NCI-H2029 (cell line): ENCODE results near the gene MED26.

Experiments used
- DNase-seq: peaks from one replicate; lab custom pipeline; 2025; lab: John Stamatoyannopoulos, UW

The MED26 gene

GRCh38 chr19:16613841-16614240 lies 14.2 kb downstream of the MED26 start:
- no peak for DNase-seq

DNA sequence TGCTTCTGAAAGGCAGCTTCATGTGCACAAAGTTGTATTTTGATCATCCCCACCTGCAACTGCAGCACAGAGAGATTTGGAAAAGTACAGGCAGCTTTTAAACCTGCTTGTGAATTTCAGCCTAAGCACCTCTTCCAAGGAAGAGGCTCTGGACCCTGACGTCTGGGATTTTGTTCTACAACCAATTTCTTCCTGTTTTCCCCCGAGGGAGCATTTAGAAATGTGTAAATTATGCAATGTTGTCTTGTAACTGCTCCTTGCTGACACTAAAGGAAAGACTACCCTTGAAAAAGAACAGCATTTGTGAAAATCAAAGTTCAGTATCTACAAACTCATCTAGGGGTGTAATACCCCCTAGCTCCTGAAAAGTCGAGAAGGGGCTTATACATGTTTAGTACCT lies 15.4 kb downstream of the MED26 start:
- no peak for DNase-seq

DNA sequence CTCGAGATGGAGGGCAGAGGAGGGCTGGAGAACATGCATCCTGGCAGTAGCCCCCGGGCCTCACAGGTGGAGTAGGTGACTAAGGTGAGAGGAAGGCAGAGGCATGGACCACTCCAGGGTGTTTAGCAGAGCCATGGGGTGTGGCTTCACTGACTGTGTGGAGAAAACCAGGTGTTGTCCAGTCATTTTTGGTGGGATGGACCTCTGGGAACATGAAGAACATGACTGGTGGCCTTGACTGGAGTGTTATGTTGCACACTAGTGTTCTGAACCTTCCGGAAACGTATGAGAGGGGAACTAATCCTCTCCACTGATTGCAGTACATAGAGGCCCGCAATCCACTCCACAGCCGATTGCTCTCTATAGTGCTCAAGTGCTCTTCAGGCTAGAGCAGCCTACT lies 16.9 kb downstream of the MED26 start:
- peak; percentile 42 for DNase-seq

DNA sequence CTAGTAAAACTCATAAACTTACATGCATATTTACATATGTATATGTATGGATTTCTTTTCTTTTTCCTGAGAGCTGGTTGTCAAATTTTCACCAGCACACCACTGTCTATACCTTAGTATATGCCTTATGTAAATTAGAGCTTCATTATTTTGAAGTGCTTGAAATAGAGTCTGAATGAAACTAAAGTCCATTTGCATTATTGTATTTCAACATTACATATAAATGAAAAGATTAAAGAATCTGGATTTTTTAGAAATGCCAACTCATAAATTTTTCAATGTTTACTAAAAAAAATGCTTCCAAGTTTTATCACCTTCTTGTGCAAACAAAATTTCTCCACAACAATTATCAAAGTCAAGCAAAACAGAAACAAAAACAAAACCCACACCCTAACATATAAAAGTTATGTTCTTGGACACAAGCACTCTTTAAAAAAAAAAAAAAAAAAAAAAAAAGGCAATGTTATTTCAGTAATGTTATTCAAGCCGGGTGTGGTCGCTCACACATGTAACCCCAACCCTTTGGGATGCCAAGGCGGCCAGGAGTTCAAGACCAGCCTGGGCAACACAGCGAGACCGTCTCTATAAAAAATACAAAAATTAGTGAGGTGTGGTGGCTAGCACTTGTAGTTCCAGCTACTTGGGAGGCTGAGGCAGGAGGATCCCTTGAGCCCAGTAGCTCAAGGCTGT lies 18.3 kb downstream of the MED26 start:
- DNase-seq, result no peak

- DNase-seq, result no peak
Observed at GRCh38 chr19:16608290-16608739, 19.7 kb downstream of the MED26 start.

DNA sequence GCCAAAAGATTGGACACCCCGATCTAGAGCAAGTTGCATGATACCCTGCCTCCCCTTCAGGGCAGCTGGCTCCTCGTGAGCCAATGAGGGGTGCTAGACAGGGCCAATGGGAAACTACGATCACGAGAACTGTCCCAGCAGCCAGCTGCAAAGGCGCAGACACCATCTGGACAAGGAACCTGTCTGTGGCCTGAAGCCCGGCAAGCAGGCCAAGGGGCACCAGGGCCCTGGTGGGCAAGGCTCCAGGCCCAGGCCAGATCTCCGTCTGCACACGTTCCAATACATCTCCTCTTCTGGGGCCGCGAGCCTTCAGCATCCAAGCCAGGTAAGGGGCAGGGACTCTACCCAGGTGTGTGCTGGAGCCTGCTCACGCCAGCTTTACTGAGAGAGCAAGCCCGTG lies 20.2 kb downstream of the MED26 start:
- no peak for DNase-seq

- DNase-seq, result no peak
Observed at GRCh38 chr19:16605553-16605994, 22.4 kb downstream of the MED26 start.

DNA sequence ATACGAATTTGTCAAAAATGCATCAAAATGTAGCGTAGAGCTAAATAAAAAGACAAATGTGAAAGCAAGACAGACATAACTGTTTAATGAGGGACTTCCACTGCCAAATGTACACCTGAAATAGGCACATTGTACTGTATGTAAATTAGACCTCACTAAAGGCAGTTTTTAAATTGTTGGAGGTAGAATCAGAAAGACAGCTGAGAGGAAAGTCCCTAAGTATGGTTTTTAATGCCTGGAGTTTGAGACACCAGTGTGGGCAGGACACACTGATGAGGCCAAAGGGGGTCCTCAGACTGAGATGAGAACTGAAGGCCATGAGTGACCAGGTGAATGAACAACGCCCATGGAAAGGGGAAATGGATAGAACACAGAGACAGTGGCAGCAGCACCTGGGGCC lies 22.9 kb downstream of the MED26 start:
- DNase-seq, result no peak

DNA sequence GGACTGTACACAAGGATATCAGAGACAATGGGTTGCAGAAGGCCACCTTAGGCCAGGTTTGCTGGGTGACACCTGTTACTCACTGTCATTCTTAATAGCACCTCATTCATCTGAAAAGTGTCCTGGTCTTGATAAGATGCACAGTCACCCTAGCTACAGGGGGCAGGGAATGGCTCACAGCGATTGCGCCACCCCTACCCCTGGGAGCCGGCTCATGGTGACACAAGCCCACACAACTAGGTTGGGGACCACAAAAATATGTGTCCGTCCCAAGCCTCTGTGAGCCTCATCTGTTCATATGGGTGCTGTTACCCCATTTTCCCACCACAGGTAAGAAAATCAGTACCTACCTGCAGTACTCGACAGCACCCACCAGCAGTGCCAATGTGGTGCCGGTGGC lies 23.4 kb downstream of the MED26 start:
- DNase-seq, result no peak

DNA sequence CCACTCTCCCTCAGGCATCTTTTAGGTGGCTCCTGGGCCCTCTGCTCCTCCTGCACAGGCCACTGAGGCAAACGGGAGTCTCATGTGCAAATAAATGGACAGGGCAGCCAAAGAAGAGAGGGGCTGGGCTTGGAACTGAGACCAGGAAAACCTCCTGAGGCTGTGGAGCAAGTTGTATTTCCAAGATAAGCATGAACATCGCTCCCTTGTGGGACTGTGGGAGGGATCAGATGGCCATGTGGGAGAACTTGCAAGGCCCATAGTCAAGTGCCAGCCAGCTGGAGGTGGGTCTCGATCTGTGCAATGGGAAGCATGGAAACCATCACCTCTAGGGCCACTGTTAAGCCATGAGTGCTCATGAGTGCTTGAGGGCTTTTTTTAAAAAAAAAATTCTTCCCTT lies 24.9 kb downstream of the MED26 start:
- DNase-seq, result no peak

- DNase-seq, result no peak
Observed at GRCh38 chr19:16601378-16602052, 26.5 kb downstream of the MED26 start.

GRCh38 chr19:16600824-16601223 lies 27.2 kb downstream of the MED26 start:
- DNase-seq, result no peak

DNA sequence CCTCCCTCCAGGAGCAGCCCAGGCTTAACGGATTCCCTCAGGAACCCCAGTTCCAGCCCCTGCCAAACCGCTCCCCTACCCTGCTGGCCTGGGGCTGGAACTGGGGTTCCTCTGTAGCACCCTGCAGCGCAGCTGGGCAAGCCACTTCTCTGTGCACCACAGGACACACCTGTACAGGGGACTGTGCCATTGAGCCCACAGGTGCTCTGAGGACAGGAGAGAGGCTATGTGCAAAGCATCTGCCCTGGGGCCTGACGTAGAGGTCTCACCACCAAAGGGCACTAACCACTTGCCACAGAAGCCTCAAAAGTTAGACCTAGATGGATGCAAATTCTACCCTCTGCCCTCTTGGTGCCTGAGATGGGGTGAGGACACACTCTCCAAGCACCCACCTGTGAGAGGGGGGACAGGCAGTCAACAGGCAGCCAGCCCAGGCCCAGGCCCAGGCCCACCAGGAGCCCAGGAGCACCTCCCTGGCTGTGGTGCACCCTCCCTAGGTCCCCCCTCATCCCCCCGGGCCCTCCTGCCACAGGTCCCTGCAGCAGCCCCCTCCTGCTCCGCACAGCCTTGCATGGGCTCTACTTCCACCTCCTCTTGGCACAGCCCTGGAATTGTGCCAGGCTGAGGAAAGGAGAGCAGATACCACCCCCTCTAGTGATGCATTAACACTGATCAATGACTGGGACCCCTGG lies 28.2 kb downstream of the MED26 start:
- no peak for DNase-seq

DNA sequence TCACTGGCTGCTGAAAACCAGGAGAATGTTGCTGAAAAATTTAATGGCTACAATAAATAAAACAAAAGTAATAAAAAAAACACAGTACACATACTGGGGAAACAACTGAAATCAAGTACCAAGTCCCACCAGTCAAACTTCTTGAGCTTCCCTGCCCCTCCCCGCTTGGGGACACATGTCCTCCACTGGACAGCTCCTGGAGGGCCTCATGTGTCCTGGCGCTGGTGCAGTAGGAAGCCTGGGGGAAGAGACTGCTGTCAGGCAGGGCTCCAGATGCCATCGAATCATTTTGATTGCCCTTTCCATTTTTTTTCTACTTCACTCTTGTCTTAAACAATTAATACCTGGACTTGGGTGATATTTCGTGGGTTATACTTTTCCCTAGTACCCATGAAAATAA lies 29.2 kb downstream of the MED26 start:
- DNase-seq, result no peak

DNA sequence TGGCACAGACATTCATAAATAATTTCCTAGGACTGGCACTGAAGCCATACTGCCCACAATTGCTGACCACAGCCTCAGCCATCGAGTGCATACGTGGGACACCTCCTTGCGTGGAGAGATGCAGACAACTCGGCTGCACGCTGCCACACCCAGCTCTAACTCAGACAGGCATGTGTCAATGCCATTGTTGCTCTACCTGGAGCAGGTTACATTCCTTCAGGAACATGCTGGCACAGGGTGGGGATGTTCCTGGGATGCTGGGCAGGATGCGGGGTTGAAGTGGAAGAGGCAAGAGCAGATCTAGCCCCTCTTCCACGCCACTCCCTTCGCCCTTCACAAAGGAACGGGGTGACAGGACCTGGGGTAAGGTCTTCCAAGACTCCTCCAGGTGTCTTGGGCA lies 31.6 kb downstream of the MED26 start:
- no peak for DNase-seq

GRCh38 chr19:16595097-16595496 lies 32.9 kb downstream of the MED26 start:
- DNase-seq, result no peak

- no peak for DNase-seq
Observed at GRCh38 chr19:16594681-16595091, 33.3 kb downstream of the MED26 start.

- no peak for DNase-seq
Observed at GRCh38 chr19:16594131-16594586, 33.8 kb downstream of the MED26 start.

DNA sequence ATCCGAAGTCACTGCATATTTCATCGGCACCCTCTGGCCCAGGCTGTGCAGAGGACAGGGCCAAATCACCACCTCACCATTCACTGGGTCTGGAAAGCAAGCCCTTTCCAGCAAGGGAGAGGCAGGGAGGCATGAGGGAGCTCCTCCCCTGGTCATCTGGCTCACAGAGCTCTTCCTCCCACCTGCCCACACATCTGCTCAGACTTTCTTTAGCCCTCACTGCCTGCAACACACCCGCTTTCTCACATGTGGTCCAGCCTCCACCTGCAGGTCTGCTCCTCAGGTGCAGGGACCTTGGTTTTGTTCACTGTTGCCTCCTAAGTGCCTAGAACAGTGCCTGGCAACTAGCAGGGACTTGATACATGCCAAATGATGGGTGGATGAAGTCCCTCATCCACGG lies 34.8 kb downstream of the MED26 start:
- DNase-seq, result no peak

DNA sequence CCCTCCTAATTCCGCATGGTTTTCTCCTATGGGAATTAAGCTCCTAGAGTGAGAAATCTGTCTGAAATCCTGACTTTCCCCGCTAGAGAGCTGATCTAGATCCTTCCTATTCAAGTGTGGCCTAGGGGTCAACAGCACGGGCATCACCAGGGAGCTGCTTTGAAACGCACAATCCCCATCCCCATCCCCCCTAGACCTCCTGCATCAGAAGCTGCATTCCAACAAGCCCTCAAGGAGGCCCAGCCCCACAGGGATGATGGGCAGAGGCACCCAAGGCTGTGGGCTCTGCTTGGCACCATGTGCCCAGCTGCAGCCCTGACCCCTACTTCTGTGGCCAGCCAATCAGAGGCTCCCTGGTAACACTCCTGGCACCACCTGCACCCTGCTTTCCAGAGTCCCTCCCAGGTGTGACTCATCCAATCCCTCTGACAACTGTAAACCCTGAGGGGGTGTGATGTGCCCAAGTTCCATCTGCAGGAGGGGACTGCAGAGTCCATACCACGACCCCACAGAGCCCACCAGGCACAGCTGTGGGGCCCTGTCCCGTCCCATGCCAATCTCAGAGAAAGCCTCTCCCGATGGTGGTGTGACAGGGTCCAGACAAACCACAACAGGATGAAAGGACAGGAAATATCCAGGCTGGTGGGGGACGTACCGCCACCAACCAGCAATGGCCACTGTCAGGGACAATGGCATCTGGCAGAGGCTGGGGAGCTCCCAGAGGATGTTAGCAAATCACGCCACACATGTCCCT lies 36.0 kb downstream of the MED26 start:
- DNase-seq, result no peak

- no peak for DNase-seq
Observed at GRCh38 chr19:16590876-16591802, 36.9 kb downstream of the MED26 start.
